AG10803 (cell line): ENCODE results near the gene TAF4.

Experiments
- DNase-seq: peaks from one replicate; pipeline ENCODE4 v3.0.0; 2010; ENCODE audit warnings: low read depth
- H3K4me3 ChIP-seq: 2 replicates; pipeline ENCODE4 v1.5.1; 2011; ENCODE audit warnings: mild to moderate bottlenecking, low read length, control low read depth
- TF ChIP-seq, protein P1 (sequence below): conservative IDR thresholded peaks from 2 replicates; pipeline ENCODE4 v1.5.1; 2011; ENCODE audit warnings: mild to moderate bottlenecking, low read length, control low read depth, inconsistent platforms

Gene TAF4

DNA sequence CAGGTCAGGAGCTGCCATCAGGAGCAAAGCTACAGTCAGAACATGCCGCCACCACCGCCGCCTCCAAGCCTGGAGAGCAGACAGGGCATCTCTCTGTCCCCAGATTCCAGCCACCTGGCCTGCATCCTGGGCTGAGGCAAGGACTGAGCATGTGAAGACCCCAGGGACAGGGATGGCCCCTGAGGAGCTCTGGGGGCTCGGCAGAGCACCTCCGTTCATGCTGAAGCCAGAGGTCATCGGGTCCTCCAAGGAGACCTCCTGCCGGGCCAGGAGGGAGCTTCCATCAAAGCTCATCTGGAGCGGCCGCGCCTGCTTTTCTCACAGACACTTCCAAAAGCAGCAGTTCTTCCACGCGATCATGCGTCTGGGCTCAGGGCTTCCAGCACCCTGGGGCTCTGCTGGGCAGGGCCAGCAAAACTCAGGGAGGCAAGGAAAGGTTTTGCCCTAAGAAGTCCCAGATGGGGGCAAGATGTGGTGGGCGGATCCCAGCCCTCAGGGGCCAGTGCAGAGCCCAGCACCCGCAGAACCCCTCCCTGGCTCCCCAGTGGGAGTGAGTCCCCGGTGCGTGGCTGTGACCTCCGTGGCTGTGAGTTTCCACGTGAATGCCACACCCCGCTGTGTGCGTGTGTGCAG lies 138.4 kb downstream of the TAF4 start:
- no peak for DNase-seq
- H3K4me3 ChIP-seq = no peak overlapping the region
- TF ChIP-seq, protein P1, sequence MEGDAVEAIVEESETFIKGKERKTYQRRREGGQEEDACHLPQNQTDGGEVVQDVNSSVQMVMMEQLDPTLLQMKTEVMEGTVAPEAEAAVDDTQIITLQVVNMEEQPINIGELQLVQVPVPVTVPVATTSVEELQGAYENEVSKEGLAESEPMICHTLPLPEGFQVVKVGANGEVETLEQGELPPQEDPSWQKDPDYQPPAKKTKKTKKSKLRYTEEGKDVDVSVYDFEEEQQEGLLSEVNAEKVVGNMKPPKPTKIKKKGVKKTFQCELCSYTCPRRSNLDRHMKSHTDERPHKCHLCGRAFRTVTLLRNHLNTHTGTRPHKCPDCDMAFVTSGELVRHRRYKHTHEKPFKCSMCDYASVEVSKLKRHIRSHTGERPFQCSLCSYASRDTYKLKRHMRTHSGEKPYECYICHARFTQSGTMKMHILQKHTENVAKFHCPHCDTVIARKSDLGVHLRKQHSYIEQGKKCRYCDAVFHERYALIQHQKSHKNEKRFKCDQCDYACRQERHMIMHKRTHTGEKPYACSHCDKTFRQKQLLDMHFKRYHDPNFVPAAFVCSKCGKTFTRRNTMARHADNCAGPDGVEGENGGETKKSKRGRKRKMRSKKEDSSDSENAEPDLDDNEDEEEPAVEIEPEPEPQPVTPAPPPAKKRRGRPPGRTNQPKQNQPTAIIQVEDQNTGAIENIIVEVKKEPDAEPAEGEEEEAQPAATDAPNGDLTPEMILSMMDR = no peak

DNA sequence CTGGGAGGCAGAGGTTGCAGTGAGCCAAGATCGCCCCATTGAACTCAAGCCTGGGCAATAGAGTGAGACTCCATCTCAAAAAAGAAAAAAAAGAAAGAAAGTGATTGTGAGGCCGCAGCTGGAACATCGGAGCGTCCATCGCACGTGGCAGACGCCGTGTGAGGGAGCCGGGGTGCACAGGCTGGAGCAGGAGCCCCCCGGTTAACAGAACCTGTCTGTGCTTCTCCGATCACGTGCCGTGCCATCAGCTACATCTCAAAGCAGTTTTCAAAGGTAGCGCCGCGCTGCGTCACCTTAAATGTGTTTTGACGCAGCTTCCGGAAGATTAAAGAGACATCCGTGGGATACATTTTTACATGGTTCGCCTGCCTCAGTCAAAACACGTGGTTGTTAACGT lies 138.9 kb downstream of the TAF4 start:
- TF ChIP-seq, protein P1 = no peak
- no peak overlapping the region for H3K4me3 ChIP-seq
- no peak for DNase-seq

DNA sequence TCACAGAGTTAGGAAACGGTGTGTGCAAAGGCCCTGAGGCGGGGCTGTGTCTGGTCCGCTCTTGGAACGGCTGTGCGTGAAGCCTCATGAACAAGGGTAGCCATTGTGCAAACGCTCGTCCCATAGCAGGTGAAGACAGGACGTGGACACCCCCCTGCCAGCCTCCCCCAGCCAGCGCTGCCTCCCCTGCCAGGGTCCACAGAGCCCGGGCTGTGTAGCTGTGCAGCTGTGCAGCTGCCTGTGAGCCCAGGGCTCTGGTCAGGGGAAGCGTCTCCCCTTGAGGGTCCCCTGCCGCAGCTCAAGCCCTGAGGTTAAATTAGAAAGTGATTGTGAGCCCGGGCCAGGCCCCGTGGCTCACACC lies 139.4 kb downstream of the TAF4 start:
- no peak overlapping the region for H3K4me3 ChIP-seq
- TF ChIP-seq, protein P1 = no peak
- DNase-seq = no peak

DNA sequence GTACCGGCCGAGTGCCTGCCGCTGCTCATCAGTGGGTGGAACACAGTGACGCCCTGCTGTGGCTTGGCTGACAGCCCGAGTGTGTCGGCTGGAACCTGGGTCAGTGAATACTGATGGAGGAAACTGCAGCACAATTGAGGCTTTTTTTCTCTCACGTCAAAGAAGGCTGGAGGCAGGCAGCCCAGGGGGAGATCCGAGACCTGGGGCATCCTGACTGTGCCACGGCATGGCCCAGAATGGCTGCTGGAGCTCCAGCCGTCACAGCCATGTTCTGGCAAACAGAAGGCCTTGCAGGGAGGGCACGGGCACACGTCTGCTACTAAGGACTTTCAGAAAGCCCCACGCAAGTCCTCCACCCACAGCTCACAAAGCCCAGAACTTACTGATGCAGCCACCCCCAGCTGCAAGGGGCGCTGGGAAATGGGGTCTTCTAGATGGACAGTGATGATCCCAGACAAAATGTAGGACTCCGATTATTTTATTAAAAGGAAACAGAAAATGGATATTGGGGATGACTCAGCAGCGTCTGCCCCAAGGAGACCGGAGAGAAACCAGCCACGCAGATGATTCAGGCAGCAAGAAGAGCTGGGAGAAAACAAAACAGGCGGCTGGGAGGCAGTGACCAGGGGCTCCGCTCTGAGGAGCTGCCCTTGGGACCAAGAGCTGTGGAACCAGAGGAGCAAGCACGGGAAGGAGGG lies 140.0 kb downstream of the TAF4 start:
- no peak overlapping the region for H3K4me3 ChIP-seq

DNA sequence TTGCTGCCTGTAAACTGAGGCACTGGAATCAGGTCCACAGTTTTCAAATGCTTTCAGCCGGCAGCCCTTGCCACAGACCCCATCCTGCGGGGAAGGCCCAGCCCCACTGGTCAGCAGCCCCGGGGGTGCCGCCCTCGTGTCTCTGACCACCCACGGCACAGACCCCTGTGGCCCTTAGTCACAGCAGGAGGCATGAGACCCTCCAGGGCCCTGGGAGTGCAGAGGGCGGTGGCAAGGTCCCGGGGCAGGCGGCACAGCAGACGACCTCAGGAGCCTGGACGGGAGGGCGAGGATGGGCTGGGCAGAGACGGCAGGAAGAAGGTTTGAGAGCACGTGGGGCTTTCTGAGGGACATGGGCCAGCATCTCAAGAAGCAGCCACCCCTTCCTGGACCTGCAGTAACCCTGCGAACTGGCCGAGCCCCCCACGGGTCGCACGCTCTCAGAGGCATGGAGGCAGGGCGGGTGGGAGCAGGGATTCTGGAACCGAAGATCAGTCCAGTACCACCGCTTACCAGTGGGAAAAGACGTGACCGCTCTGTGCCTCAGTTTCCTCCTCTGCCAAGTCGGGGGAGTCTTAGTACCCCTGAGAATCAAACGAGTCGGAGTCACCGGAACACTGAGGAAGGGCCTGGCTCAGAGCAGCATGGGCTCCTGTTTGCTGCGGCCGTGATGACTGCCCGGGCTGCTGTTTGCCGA lies 140.7 kb downstream of the TAF4 start:
- TF ChIP-seq, protein P1 = no peak
- no peak for DNase-seq
- no peak overlapping the region for H3K4me3 ChIP-seq

More for the DNA sequence above, 140.0 kb downstream of the TAF4 start:
- peak; percentile 9 for DNase-seq
- TF ChIP-seq, protein P1 = no peak
